ENCODE measurements around the gene TMEM161B.

The TMEM161B gene

GRCh38 chr5:88150747-88151146, 117.9 kb downstream of the TMEM161B start:
- no peak overlapping the region for H3K4me3 ChIP-seq (replicated peaks; ENCODE audit: low read depth, low read length)
- no peak for TF ChIP-seq CTCF (IDR thresholded peaks at IDR 0.05; ENCODE audit: low read depth, low read length, missing control alignments)
- DNase-seq (ENCODE audit: extremely low read depth, low read depth), result no peak

- no peak for DNase-seq (ENCODE audit: extremely low read depth, low read depth)
- no peak for TF ChIP-seq CTCF (IDR thresholded peaks at IDR 0.05; ENCODE audit: low read depth, low read length, missing control alignments)
- H3K4me3 ChIP-seq (replicated peaks; ENCODE audit: low read depth, low read length), result no peak overlapping the region
These were observed 122.8 kb downstream of the TMEM161B start for GRCh38 chr5:88145611-88146467.

GRCh38 chr5:88145221-88145610, 123.4 kb downstream of the TMEM161B start:
- no peak for DNase-seq (ENCODE audit: extremely low read depth, low read depth)
- TF ChIP-seq CTCF (IDR thresholded peaks at IDR 0.05; ENCODE audit: low read depth, low read length, missing control alignments), result no peak
- no peak overlapping the region for H3K4me3 ChIP-seq (replicated peaks; ENCODE audit: low read depth, low read length)
